Ovary (tissue), 9 donors: ENCODE data around the gene CACNA1E. TPM values are rescaled to one million over a fixed set of nuclear protein-coding genes. Genes with fewer than 3 reads are reported as not detected.

Experiments used
- DNase-seq, 5 donors: peaks; one replicate each; pipeline ENCODE4 v3.0.0-alpha.2; 2019 to 2020
- H3K27ac ChIP-seq, 2 donors: fragments of 200-600 bp; one replicate each; pipeline versions ENCODE4 v1.5.1 to v1.8.0; 2019 to 2022
- H3K27me3 ChIP-seq: fragments of 200-600 bp; one replicate; pipeline ENCODE4 v1.8.0; 2022
- H3K36me3 ChIP-seq: fragments of 200-600 bp; sonication (generic); one replicate; pipeline ENCODE4 v1.5.1; 2019
- H3K4me1 ChIP-seq: one replicate; pipeline ENCODE4 v1.8.1; 2013; ENCODE audit warnings: mild to moderate bottlenecking, moderate library complexity; ENCODE audit not compliant: insufficient read depth
- H3K4me3 ChIP-seq: fragments of 200-600 bp; sonication (generic); one replicate; pipeline ENCODE4 v1.5.1; 2017
- H3K9me3 ChIP-seq, 2 donors: fragments of 200-600 bp in 1 of 2; sonication (generic) in 1 of 2; one replicate each; pipeline versions ENCODE4 v1.5.1 to v1.8.1; 2013 to 2019; ENCODE audit warnings: mild to moderate bottlenecking in 1 of 2, moderate library complexity in 1 of 2
- EP300 ChIP-seq: sonication (generic); formaldehyde crosslinking; IDR thresholded peaks from one replicate; pipeline ENCODE4 v1.6.1; 2017; ENCODE audit warnings: antibody characterized with exemption
- POLR2A ChIP-seq: fragments of 450-650 bp; IDR thresholded peaks from one replicate; pipeline ENCODE4 v1.6.1; 2017; ENCODE audit warnings: antibody characterized with exemption, mild to moderate bottlenecking, moderate library complexity
- WGBS, 3 donors: extraction: QIAGEN DNeasy Blood & Tissue Kit in 1 of 3; methylation state at CpG; one replicate each; pipeline versions ENCODE4 v1.1.5 to v1.1.7; 2013 to 2017; 5-methylcytosine and 5-hydroxymethylcytosine counted together
- intact Hi-C, 4 donors: fragments of 100-400 bp; cut with DNase I; formaldehyde crosslinking; loops; one replicate each; pipeline versions ENCODE4 v1.11.0 to v1.15.1; 2022 to 2023
- polyA plus RNA-seq, 2 donors: library from polyadenylated mRNA; stranded (reverse); fragments of 200-250 nt in 1 of 2; fragments of 350-450 nt in 1 of 2; fragmentation: Illumina TruSeq in 1 of 2; extraction: RNeasy Lipid Tissue Mini Kit (QIAGEN cat#74804) in 1 of 2; gene quantifications; one replicate each; pipeline ENCODE4 v1.2.3, GENCODE V29; 2013 to 2014
- total RNA-seq, 7 donors: library from RNA; depleted of rRNA in 2 of 7; stranded (reverse); fragments of >200 nt in 2 of 7; fragmentation: NEBNext Ultra II Directional in 3 of 7; extraction: Animal tissue kit (Norgen Biotek cat#: 25700) in 3 of 7; gene quantifications; one replicate each; pipeline versions ENCODE4 v1.1.0 to v1.2.4, GENCODE V29; 2016 to 2023
- TF ChIP-seq, protein P1 (sequence below), 3 donors: fragments of 450-650 bp in 2 of 3; fragments of 200-600 bp in 1 of 3; IDR thresholded peaks; one replicate each; pipeline versions ENCODE4 v1.5.1 to v1.8.0; 2016 to 2022; ENCODE audit warnings: antibody characterized with exemption in 3 of 3, mild to moderate bottlenecking in 1 of 3
- donor health status: DM: no; HTN: no; CAD: no; lungs with moderate emphysema.
- donor health status: DM: no; HTN: no; CAD: no.
- donor health status: Bipolar disorder and iron deficiency.
- donor health status: DM: yes; HTN: yes; CAD: no.
- donor health status: DM: no; HTN: no; CAD: no.
- donor health status: DM: yes; HTN: yes; CAD: no.

Gene CACNA1E
- total and polyA plus RNA-seq, 9 donors: 0.01 to 0.34 (median 0.10) TPM; not detected in 3

DNA sequence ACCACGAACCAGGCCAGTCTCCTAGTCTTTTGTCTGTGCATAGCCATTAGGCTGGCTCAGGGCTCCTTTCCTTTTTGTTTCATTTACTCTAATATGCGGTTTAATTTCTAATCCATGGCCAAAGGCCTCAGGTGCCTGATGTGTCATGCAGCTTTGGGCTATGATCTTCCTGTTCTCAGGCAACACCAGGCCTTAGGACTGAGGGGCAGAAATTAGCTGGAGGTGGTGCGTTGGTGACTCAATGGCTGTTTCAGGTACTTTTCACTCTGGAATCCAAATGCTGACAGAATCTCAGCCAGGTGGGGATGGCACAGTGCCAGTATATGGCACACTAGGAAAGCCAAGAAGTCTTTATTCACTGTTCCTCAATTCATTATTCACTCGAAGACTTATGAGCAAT is 105.3 kb downstream of the CACNA1E start:
- no peaks in the 10 kb centered on the region for H3K27me3 ChIP-seq
- H3K9me3 ChIP-seq: no peaks in the 10 kb centered on the region
- WGBS, 3 donors: 82 to 91% (median 87%) methylated on average over 4 of the region's 4 CpGs
- H3K36me3 ChIP-seq: no peaks in the 10 kb centered on the region
- no peak for TF ChIP-seq EP300
- TF ChIP-seq, protein P1, sequence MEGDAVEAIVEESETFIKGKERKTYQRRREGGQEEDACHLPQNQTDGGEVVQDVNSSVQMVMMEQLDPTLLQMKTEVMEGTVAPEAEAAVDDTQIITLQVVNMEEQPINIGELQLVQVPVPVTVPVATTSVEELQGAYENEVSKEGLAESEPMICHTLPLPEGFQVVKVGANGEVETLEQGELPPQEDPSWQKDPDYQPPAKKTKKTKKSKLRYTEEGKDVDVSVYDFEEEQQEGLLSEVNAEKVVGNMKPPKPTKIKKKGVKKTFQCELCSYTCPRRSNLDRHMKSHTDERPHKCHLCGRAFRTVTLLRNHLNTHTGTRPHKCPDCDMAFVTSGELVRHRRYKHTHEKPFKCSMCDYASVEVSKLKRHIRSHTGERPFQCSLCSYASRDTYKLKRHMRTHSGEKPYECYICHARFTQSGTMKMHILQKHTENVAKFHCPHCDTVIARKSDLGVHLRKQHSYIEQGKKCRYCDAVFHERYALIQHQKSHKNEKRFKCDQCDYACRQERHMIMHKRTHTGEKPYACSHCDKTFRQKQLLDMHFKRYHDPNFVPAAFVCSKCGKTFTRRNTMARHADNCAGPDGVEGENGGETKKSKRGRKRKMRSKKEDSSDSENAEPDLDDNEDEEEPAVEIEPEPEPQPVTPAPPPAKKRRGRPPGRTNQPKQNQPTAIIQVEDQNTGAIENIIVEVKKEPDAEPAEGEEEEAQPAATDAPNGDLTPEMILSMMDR (IDR thresholded peaks at IDR 0.05): no peak
- TF ChIP-seq POLR2A: no peak
- no peaks in the 10 kb centered on the region for H3K4me1 ChIP-seq
- H3K4me3 ChIP-seq: no peak overlapping the region
- DNase-seq: no peak
- no peak overlapping the region for H3K27ac ChIP-seq
- intact Hi-C loops: no loop called here

DNA sequence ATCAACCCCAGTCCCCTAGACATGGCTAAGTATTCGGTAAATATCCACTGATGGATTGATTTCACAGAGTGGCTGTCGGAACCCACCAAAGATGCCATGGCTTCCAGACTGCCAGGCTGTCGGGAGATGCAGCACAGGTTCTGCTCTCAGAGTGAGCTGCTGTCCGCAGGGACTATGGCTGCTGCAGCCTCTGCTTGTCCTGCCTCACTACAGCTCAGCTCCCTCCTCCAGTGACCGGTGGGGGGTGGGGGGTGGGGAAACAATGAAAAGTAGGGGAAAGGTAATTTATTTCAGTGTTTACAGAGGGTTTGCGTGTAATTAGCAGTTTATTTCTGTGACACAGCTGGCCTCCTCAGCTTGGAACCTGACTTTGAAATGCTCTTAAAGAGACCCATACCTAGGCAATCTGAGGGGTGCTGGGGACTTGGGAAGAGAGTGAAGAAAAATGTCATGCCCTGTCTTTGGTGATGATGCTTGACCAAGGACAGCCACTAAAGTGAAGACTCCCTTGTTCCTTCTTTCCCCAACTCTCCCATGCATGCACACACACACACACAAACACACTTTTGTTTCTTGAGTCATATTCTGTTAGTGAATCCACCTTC is 109.0 kb downstream of the CACNA1E start:
- no peak for DNase-seq
- no peak for TF ChIP-seq POLR2A
- no peak for TF ChIP-seq EP300
- TF ChIP-seq, protein P1 (IDR thresholded peaks at IDR 0.05): no peak
- 25 to 29% (median 28%) methylated on average over 6 of the region's 6 CpGs for WGBS, 3 donors
- no peaks in the 10 kb centered on the region for H3K9me3 ChIP-seq
- no peak overlapping the region for H3K4me3 ChIP-seq
- H3K27ac ChIP-seq: no peak overlapping the region
- H3K36me3 ChIP-seq: no peaks in the 10 kb centered on the region
- intact Hi-C loops: no loop called here
- H3K4me1 ChIP-seq: no peaks in the 10 kb centered on the region
- H3K27me3 ChIP-seq: no peaks in the 10 kb centered on the region

DNA sequence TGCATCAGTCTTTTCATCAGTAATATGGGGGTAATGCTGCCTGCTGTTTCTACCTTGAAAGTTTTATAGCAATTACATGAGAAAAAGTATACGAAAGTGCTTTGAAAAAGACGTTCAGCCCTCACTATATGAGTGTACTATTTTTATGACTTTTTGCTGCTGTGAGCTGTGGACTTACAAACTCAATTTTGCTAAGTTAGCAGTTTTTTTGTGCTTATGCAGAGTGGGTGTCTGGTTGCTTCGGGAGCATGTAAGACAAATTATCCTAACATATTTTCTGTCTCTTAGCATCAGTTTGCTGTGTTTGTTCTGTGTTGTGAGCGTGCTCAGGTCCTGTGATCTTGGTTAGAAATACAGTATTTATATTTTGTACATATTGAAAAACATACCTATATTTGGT is 109.7 kb downstream of the CACNA1E start:
- WGBS, 3 donors: 39 to 57% (median 42%) methylated on average over 4 of the region's 4 CpGs
- Histone ChIP-seq H3K4me3 (no peak overlapping the region), H3K9me3 (no peaks in the 10 kb centered on the region), H3K36me3 (no peaks in the 10 kb centered on the region), H3K27ac (no peak overlapping the region), H3K4me1 (no peaks in the 10 kb centered on the region), H3K27me3 (no peaks in the 10 kb centered on the region)
- no peak for TF ChIP-seq POLR2A
- TF ChIP-seq, protein P1 (IDR thresholded peaks at IDR 0.05): no peak
- no peak for TF ChIP-seq EP300
- DNase-seq: no peak
- intact Hi-C loops: no loop called here

DNA sequence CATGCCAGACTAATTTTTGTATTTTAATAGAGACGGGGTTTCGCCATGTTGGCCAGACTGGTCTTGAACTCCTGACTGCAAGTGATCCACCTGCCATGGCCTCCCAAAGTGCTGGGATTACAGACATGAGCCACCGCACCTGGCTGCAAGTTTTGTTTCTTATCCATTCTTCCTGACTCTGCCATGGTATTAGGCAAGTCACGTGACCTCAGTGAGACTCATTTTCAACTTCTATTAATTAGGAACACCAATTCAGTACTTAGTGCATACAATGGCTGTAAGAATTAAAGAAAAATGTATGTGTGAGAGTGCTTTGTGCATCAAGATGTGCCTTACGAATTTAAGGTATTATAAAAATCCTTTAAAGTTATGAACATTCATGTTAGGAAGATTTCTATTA is 111.2 kb downstream of the CACNA1E start:
- Histone ChIP-seq H3K4me1 (no peaks in the 10 kb centered on the region), H3K4me3 (no peak overlapping the region), H3K36me3 (no peaks in the 10 kb centered on the region), H3K9me3 (no peaks in the 10 kb centered on the region), H3K27ac (no peak overlapping the region), H3K27me3 (no peaks in the 10 kb centered on the region)
- intact Hi-C loops: no loop called here
- no peak for DNase-seq
- TF ChIP-seq EP300 (no peak), POLR2A (no peak)
- TF ChIP-seq, protein P1 (IDR thresholded peaks at IDR 0.05): no peak
- WGBS, 3 donors: 86 to 90% (median 89%) methylated on average over 5 of the region's 5 CpGs
